Esophagus muscularis mucosa (tissue), 4 donors: ENCODE results near the gene PTPN5. TPM values are rescaled to one million over a fixed set of nuclear protein-coding genes. Genes with fewer than 3 reads are reported as not detected.

ENCODE experiments used
- DNase-seq: peaks from one replicate; pipeline ENCODE4 v3.0.0-alpha.2; 2017; ENCODE audit errors: extremely low spot score
- H3K27ac ChIP-seq, 4 donors: fragments of 200-600 bp; sonication (generic); replicated peaks in 1 of 4; 1 replicate in 3 of 4; 2 replicates in 1 of 4; pipeline ENCODE4 v1.5.1; 2016 to 2019; ENCODE audit warnings: mild to moderate bottlenecking in 1 of 4
- H3K27me3 ChIP-seq, 4 donors: fragments of 200-600 bp; sonication (generic); one replicate each; pipeline versions ENCODE4 v1.5.1 to v1.6.0; 2016 to 2019
- H3K36me3 ChIP-seq, 4 donors: fragments of 200-600 bp; sonication (generic); one replicate each; pipeline ENCODE4 v1.5.1; 2016 to 2019
- H3K4me1 ChIP-seq, 4 donors: fragments of 200-600 bp; sonication (generic); one replicate each; pipeline ENCODE4 v1.5.1; 2016 to 2019
- H3K4me3 ChIP-seq, 4 donors: fragments of 200-600 bp; sonication (generic); 1 replicate in 2 of 4; 2 replicates in 2 of 4; pipeline ENCODE4 v1.5.1; 2016 to 2019; ENCODE audit warnings: mild to moderate bottlenecking in 4 of 4, moderate library complexity in 1 of 4
- H3K9me3 ChIP-seq, 4 donors: fragments of 200-600 bp; sonication (generic); 1 replicate in 3 of 4; 2 replicates in 1 of 4; pipeline ENCODE4 v1.5.1; 2016 to 2019
- EP300 ChIP-seq: sonication (generic); formaldehyde crosslinking; IDR thresholded peaks from one replicate; pipeline ENCODE4 v1.6.1; 2017; ENCODE audit warnings: antibody characterized with exemption
- POLR2A ChIP-seq: fragments of 450-650 bp; IDR thresholded peaks from one replicate; pipeline ENCODE4 v1.6.1; 2017; ENCODE audit warnings: antibody characterized with exemption, moderate library complexity, mild to moderate bottlenecking, low read depth
- POLR2AphosphoS5 ChIP-seq, 2 donors: sonication (generic); formaldehyde crosslinking; IDR thresholded peaks; one replicate each; pipeline ENCODE4 v1.6.1; 2017; ENCODE audit warnings: antibody characterized with exemption in 2 of 2
- WGBS: methylation state at CpG from one replicate; pipeline ENCODE4 v1.1.5; 2018; 5-methylcytosine and 5-hydroxymethylcytosine counted together
- intact Hi-C: fragments of 100-400 bp; cut with DNase I; formaldehyde crosslinking; loops from one replicate; pipeline ENCODE4 v1.15.1; 2023
- total RNA-seq, 4 donors: library from RNA; depleted of rRNA; stranded (reverse); fragments of >200 nt; gene quantifications; one replicate each; pipeline versions ENCODE4 v1.1.0 to v1.2.1, GENCODE V29; 2016
- TF ChIP-seq, protein P1 (sequence below), 3 experiments: fragments of 200-600 bp in 2 of 3; fragments of 450-650 bp in 1 of 3; sonication (generic) in 2 of 3; IDR thresholded peaks; one replicate each; pipeline ENCODE4 v1.5.1; 2017 to 2019; ENCODE audit warnings: antibody characterized with exemption in 3 of 3, mild to moderate bottlenecking in 2 of 3, moderate library complexity in 1 of 3

The PTPN5 gene
- total RNA-seq, 4 donors from 2014 or later: 1.2 to 4.1 (median 3.0) TPM

DNA sequence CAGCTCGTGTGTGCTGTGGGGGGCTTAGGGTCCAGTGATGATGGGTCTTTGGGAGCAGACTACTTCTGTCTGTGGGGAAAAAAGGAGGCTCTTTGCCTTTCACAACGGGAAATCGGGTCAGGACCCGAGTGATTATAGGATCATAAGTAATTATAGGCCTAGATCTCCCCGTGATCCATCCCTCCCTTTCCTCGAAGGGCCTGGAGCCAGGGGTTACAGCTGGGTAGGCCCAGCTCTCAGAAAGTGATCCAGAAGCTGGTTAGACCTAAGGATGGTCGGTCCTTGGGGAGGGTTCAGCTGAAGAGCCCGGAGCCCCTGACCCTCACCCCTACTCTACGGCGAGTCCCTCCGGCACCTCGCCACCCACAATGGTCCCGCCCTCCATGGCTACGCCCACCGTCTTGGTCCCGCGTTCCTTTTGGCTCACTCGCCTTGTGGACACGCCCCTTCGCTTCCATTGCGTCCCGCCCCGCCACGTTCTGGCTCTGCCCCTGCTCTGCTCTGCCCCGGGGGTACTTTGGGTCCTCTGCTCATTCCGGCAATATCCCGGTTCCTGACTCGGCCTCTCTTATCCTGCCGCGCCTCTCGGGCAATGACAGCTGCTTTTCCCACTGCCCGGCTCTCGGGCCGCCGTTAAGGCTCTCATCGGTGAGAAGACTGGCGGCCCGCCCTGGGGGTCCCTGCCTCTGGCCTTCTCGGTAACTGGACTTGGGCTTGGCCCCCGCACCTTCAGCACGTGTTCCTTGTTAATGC lies 70.6 kb downstream of the PTPN5 start:
- Histone ChIP-seq H3K9me3 (no peaks in the 10 kb centered on the region), H3K36me3 (no peaks in the 10 kb centered on the region), H3K4me3 (peak overlapping the region; percentile 60 to 74 (median 68)), H3K27ac (peak overlapping the region; percentile 66 to 79 (median 72)), H3K27me3 (no peaks in the 10 kb centered on the region), H3K4me1 (peaks cover 7 to 22% (median 19%) of the 10 kb centered on the region in 4 donors)
- no peak for DNase-seq
- 4% methylated on average over 41 of the region's 41 CpGs for WGBS
- TF ChIP-seq POLR2A (no peak), POLR2AphosphoS5 (IDR thresholded peaks at IDR 0.05) (peak; percentile 47 to 66), EP300 (no peak)
- intact Hi-C loops: loop anchor here (5.0 kb wide), 1 partner anchor 134 kb away; the partner anchor contains the start of gene UEVLD

DNA sequence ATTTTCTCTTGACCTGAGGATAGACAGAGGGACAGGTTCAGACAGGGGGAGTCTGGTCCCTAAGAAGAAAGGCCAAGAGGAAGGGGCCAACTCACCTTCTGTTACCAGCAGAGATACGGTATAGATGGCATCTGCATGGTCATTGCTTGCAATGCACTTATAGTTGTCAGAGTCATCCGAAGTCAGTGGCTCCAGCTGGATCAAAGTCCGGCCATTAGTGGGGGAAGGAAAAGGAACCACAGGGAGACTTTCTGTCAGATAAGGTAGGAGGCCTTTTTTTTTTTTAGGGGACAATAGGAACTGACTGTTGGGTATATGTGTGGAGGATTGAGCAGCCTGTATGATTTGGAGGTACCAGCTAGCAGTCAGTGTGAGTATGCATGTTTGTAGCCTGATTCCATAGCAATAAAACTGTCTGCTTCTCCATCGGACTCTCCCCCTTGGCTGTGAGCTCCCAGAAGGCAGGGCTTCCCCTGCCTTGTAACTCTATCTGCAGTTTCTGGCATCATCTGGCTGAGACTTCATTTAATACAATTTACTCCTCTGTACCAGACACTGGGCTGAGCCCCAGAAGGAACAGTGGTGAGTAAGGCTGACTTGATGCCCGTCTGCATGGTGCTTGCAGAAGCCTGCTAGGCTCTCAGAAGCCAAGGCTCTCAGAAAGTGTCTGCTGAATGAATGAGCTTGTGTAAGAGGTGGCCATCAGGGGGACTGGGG lies 71.3 kb downstream of the PTPN5 start:
- Histone ChIP-seq H3K27ac (peak overlapping the region in 3 of 4 donors; percentile 66 to 79 (median 70)), H3K4me1 (peaks cover 7 to 22% (median 19%) of the 10 kb centered on the region in 4 donors), H3K9me3 (no peaks in the 10 kb centered on the region), H3K36me3 (no peaks in the 10 kb centered on the region), H3K27me3 (no peaks in the 10 kb centered on the region), H3K4me3 (peak overlapping the region in 2 of 4 donors; percentile 60 to 74)
- WGBS: 91% methylated on average over 5 of the region's 5 CpGs
- TF ChIP-seq EP300: no peak
- TF ChIP-seq POLR2AphosphoS5 (IDR thresholded peaks at IDR 0.05): no peak
- TF ChIP-seq, protein P1, sequence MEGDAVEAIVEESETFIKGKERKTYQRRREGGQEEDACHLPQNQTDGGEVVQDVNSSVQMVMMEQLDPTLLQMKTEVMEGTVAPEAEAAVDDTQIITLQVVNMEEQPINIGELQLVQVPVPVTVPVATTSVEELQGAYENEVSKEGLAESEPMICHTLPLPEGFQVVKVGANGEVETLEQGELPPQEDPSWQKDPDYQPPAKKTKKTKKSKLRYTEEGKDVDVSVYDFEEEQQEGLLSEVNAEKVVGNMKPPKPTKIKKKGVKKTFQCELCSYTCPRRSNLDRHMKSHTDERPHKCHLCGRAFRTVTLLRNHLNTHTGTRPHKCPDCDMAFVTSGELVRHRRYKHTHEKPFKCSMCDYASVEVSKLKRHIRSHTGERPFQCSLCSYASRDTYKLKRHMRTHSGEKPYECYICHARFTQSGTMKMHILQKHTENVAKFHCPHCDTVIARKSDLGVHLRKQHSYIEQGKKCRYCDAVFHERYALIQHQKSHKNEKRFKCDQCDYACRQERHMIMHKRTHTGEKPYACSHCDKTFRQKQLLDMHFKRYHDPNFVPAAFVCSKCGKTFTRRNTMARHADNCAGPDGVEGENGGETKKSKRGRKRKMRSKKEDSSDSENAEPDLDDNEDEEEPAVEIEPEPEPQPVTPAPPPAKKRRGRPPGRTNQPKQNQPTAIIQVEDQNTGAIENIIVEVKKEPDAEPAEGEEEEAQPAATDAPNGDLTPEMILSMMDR (IDR thresholded peaks at IDR 0.05): no peak
- no peak for TF ChIP-seq POLR2A
- intact Hi-C loops: loop anchor here (5.0 kb wide), 1 partner anchor 133 kb away; the partner anchor contains the start of gene UEVLD
- DNase-seq: no peak

DNA sequence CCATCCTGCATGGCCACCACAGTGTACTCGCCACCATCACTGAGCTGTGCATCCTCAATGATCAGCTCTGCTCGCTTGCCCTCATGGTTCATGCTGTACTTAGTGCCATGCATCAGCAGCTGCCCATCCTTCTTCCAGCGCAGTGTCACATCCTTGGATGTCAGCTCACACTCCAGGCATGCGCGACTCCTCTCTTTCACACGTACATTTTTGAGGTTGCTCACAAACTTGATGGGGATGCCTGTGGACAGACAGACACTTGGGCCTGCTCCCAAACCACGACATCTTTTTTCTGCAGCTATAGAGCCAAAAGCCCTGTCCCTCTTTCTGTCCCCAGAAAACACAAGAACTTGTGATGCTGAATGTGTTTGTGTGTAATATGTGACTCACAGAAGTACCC lies 76.1 kb downstream of the PTPN5 start:
- peaks cover under 1 to 3% (median 3%) of the 10 kb centered on the region in 4 donors for H3K4me1 ChIP-seq
- H3K27ac ChIP-seq: no peak overlapping the region
- H3K36me3 ChIP-seq: no peaks in the 10 kb centered on the region
- no peaks in the 10 kb centered on the region for H3K9me3 ChIP-seq
- TF ChIP-seq EP300 (no peak), POLR2A (no peak), POLR2AphosphoS5 (IDR thresholded peaks at IDR 0.05) (no peak)
- TF ChIP-seq, protein P1 (IDR thresholded peaks at IDR 0.05): no peak
- no peak overlapping the region for H3K4me3 ChIP-seq
- WGBS: 72% methylated on average over 7 of the region's 7 CpGs
- H3K27me3 ChIP-seq: no peaks in the 10 kb centered on the region
- intact Hi-C loops: no loop called here
- DNase-seq: no peak

DNA sequence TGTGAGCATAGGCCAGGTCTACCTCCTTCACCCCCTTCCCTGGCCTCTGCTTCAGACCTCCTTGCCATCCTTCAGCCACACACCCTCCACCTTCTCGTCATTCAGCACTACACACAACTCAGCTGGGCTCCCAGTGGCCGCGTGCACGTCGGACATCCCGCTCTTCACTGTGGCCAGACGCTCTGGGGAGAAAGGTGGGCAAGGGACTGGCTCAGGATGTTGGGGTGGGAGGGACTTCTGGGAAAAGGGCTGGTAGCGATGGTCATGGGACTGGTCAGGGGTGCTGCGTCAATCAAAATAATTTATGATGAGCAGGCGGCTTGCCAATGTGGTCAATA lies 77.2 kb downstream of the PTPN5 start:
- WGBS: 88% methylated on average over 10 of the region's 10 CpGs
- Histone ChIP-seq H3K4me3 (no peak overlapping the region), H3K27ac (no peak overlapping the region), H3K27me3 (no peaks in the 10 kb centered on the region), H3K36me3 (no peaks in the 10 kb centered on the region), H3K9me3 (no peaks in the 10 kb centered on the region), H3K4me1 (no peaks in the 10 kb centered on the region)
- intact Hi-C loops: no loop called here
- TF ChIP-seq, protein P1 (IDR thresholded peaks at IDR 0.05): no peak
- TF ChIP-seq POLR2AphosphoS5 (IDR thresholded peaks at IDR 0.05): no peak
- TF ChIP-seq POLR2A: no peak
- no peak for TF ChIP-seq EP300
- no peak for DNase-seq
